Inflammatory macrophage (primary cell): Measurements from ENCODE around the gene TACC2.

Experiments used
- DNase-seq, 2 donors: peaks; one replicate each; pipeline ENCODE4 v3.0.0-alpha.2; 2020 to 2022

The TACC2 gene

DNA sequence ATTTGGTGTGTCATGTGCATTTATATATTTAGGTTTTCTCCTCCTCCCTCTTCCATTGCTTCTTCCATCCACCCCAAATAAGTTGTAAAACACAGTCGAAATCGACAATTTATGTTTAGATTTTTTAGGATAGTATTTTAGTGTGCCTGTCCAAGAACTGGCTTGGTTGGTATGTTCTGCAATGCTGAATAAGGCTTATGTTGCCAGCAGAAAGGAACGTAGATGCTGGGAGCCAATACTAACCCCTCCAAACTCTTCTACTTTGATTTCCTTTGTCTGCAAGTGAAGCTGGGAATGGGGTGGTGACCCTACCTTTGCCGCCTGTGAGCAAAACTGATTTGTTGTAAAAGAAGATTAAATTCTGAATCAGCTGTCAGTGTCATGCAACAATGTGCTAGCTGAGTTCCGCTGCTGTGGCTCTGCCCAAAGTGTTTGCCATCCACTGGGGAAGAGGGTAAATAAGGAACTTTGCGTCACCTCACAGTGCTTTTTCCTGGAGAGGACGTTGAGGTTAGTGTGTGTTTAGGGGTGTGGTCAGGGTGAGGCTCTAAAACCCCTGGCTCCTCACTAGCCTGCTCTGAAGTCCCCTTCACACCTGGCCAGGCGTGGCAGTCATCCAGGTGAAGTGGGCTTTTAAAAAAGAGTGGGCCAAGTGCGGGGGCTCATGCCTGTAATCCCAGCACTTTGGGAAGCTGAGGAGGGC lies 44.4 kb downstream of the TACC2 start:
- no peak for DNase-seq

DNA sequence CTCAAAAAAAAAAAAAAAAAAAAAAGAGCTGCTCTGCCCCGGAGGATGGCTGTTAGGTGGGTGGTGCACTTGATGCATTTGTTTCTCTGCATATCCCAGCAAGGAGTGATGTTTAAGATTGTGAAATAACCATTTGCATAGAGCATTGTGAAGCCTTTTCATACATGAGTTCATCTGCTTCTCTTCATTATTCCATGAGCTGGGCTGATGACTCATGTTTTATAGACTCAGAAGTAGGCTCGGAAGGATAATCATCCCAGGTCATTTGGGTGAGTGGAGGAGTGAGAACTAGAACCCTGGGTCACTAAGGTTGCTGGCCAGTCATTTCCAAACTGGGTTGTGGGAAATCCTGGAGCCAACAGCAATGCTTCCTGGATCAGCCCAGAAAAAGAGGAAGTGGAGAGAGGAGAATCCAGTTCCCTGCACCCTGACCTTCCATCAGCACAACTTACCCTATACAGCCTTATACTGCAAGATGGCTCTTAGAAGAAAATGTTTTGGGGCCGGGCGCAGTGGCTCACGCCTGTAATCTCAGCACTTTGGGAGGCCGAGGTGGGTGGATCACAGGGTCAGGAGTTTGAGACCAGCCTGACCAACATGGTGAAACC lies 45.3 kb downstream of the TACC2 start:
- no peak for DNase-seq

DNA sequence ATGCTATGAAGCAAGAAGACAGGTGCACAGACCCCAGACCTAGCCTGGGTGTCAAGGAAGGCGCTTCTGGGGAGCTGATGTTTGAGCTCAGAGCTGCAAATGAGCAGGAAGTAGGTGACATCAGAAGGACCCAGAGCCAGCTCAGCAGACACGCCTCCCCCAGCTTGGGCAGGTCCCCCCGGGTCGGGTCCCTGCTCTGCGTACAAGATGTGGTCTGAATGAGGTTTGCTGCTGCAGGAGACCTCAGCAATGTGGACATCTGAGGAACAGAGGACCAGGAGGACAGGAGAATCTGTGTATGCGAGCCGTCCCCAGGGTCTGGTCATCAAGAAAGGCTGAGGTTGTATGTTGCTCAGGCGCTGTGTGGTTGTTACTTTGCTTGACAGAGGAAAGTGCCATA lies 51.8 kb downstream of the TACC2 start:
- DNase-seq: no peak

- DNase-seq: no peak
Observed at GRCh38 chr10:122042836-122043235, 53.9 kb downstream of the TACC2 start.

- DNase-seq: no peak
Observed at GRCh38 chr10:122044045-122044661, 55.2 kb downstream of the TACC2 start.

- no peak for DNase-seq
Observed at GRCh38 chr10:122044713-122045112, 55.8 kb downstream of the TACC2 start.

DNA sequence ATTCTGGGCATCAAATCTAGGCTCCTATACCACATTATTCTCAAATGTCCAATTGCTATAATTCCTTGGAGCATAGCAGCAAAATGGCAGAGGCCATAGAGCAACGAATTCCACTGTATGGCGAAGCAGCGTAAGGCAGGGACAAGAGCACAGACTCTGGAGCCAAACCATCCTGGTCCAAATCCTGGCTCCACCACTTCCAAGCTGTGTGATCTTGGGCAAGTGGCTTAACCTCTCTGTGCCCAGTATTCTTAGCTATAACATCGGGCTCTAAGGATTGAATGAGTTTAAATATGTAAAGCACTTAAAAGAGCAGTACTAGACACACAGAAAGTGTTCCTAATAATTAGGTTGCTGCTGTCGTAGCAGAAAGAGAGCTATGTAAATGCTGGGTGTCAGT lies 56.2 kb downstream of the TACC2 start:
- DNase-seq: no peak

DNA sequence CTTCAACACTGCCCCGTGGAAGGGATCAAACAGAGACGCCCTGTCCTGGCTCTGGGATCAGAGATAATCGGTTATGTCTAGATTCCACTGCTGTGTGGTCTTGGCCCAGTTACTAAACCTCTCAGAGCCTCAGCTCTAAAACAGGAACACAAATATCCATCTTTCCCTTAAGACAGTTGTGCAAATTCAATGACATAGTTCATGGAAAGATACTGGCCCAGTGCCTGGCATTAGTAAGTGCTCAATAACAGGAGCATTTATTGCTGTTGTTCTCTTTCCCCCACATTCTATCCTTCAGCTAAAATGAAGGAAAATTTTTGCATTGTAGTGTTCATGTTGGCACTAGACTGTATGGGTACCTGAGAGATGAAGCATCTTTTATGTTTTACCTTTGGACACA lies 58.6 kb downstream of the TACC2 start:
- DNase-seq: no peak

- DNase-seq: no peak
Observed at GRCh38 chr10:122049076-122049475, 60.1 kb downstream of the TACC2 start.

DNA sequence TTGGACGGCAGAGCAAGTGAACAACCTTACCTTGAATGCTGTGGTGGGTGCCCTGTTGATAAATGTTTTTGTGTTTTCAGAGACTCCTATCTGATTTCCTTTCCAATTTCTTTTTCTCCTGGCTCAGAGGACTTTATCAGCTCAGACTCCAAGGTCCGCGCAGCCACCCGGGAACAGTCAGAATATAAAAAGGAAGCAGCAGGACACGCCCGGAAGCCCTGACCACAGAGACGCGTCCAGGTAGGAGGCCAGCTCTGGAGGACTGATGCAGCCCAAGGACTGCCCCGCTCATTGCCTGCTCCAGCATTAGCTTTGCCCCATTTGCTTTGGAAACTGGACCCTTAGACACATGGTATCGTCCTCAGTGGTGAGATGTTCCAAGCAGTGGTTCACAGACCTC lies 61.3 kb downstream of the TACC2 start:
- DNase-seq: no peak

DNA sequence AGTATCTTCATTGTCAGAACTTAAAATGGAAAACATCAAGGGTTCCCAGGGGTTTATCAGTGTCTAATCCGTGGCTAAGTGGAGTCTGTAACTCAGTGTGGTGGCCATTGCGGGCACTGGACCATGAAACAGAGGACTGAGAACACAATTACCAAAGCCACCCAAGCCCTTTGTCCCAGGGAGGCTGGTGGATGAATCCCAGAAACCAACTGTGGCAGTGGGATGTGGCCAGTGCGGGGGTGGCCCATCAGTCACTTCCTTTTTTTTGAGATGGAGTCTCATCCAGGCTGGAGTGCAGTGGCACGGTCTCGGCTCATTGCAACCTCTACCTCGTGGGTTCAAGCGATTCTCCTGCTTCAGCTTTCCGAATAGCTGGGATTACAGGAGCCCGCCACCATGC lies 61.8 kb downstream of the TACC2 start:
- no peak for DNase-seq

DNA sequence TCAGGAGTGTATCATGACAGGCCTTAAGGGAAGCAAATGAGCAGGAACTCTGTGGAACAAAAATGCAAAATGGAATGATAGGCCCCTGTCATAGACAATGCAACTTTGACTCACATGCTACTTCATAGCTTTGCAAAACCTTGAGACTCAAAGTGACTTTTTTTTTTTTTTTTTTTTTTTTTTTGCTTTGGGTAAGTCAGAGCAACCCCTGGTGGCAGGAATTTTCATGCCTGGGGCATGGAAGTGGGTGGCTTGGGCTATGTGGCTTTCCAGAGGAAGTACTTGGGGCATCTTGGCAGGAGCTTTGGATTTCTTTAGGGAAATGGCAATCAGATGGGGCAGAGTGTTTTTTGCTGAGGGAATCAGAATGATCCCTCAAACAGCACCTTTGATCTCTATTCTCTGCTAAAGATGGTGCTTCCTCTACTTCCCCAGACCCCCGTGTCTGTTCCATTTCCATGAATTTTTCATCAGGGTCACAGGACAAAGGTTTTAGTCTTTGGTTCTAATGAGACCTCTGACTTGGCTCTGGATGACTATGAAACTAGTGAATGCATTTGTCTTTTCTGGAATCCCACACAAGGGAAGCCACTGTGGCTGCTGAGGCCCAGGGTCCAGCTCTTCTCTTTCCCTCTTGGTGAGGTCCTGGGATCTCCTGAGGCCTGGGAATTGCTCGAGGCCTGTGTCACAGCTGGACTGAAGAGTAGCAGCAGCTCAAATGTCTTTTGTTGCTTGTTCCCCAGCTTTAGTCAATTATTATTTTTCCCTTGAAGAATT lies 62.8 kb downstream of the TACC2 start:
- DNase-seq: peak; percentile 7 to 29

- DNase-seq: no peak
Observed at GRCh38 chr10:122052701-122053100, 63.7 kb downstream of the TACC2 start.

DNA sequence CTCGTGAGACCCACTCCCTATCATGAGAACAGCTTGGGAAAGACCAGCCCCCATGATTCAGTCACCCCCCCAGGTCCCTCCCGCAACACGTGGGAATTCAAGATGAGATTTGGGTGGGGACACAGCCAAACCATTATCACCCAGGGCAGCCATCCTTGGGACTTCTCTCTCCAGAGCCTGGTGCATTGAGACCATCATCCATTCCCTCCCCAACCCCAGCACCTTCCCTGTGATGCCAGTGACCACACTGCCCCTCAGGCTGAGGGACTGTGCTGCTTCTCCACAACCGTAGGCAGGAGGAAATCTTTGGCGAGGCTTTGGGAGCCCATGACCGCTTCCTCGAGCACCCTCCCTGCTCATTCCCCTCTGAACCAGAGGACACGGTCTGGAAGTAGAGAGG lies 64.4 kb downstream of the TACC2 start:
- no peak for DNase-seq

GRCh38 chr10:122054048-122055025 lies 65.4 kb downstream of the TACC2 start:
- peak in 1 of 2 donors; percentile 18 for DNase-seq

GRCh38 chr10:122055252-122055651 lies 66.3 kb downstream of the TACC2 start:
- no peak for DNase-seq

GRCh38 chr10:122056431-122057094 lies 67.6 kb downstream of the TACC2 start:
- DNase-seq: no peak

DNA sequence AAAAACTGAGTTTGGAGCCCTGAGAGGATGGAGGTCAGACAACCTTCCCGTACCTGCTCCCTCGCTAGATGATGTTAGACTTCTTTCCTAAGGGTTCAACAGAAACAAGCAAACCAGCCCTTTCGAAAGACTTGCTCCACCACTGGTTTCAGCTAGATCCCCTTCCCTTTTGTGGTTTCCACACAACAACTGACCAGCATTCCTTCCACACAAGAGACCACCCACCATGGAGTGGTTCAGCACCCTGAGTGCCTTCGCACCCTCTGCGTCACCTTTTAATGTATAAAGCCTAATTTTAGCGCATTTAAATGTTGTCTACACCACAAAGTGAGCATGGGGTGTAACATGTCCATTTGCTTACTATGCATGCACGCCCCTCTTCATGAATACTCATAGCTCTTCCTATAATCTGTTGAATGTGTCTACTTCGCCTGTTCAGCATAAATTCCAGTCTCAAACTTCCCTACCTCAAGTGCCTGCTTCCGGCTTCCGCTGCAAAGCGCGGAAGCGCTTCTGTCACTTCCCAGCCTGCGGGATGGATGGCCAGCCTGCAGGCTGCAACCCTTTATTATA lies 69.0 kb downstream of the TACC2 start:
- no peak for DNase-seq

DNA sequence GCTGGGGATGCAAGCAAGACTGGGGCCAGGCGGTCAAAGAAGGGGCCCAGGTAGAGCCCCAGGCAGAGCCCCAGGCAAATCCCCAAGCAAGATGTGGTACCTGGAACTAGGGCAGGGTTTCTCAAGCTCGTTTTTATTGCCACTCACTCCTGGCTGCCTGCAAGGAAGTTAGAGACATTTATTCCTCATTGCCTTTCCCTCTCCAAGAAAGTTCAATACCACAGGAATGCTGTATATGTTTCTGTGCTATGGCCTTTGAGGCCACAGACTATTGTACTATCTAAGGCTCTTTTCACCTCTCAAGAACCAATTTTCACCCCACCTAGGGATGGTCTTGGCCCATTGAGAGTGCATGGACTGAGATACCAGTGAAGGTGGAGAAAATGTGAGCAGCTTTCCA lies 71.3 kb downstream of the TACC2 start:
- no peak for DNase-seq

- DNase-seq: peak; percentile 55 to 66
Observed at GRCh38 chr10:122062831-122063674, 74.1 kb downstream of the TACC2 start.
